ENCODE data around the gene WHRN. TPM values are rescaled to one million over a fixed set of nuclear protein-coding genes. Genes with fewer than 3 reads are reported as not detected.

WHRN gene
- total RNA-seq, 4 donors from 2014 or later = 5.4 to 23.6 (median 8.5) TPM

DNA sequence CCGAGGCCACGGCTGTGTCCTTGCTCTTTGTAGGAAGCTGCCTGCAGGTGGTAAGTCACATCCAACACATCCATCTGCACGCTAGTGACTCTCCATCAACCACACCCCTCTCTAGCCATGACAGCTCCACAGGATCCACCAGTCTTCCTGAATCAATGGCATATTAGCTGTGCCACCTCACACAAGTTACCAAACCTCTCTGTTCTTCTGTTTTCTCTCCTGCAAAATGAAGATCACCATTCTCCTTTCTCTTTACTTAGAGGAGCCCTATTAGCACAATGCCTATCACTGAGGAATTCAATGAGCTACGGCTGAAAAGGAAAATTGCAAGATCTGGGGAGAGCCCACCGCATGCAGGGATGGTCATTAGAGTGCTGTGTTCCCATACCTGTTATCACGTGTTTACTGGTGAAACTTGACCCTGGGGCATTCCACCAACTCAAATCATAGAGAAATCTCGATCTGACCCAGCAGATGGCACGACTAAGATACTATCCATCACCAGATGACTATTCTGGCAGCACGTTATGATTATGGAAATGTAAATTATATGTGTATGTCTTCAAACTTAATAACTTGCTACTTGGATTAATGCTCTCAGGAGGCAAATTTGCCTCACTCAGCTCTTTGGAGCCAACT lies 20.9 kb downstream of the WHRN start:
- H3K27ac ChIP-seq = no peak overlapping the region
- in situ Hi-C loops (cut with MboI; ENCODE audit: low pct_ligation_motif_present in 1 of 4, low pct_unique_long_range_greater_than_20kb in 1 of 4, low sequenced_read_pairs in 3 of 4) = loop anchor here in 2 of 4 donors (10.0 to 25.0 kb wide), 2 partner anchors 170 to 178 kb away; partner anchors contain the start of gene TEX53 (in 2 of the 2)

DNA sequence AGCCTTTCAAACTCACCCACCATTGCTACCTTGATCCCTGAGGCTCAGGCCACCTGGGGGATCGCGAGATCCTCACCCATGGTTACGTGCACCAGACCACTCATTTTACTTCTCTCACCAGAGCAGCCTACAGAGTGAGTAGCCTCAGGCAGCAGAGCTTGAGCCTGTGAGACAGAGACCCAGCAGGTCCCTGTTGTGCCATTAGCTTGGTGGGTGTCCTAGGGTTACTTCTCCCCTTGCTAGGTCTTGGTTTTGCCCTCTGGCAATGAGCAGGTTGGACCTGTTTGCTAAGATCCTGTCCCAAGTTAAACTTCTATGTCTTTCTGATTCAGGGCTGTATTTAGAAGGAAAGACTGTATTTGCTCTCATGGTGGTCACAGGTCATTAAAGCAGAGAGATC lies 21.8 kb downstream of the WHRN start:
- peaks cover 0 to 3% (median 0%) of the 10 kb centered on the region in 4 donors for H3K4me1 ChIP-seq
- in situ Hi-C loops (cut with MboI; ENCODE audit: low pct_ligation_motif_present in 1 of 4, low pct_unique_long_range_greater_than_20kb in 1 of 4, low sequenced_read_pairs in 3 of 4) = loop anchor here in 2 of 4 donors (10.0 to 25.0 kb wide), 2 partner anchors 171 to 179 kb away; partner anchors contain the start of gene TEX53 (in 2 of the 2)
- no peak for DNase-seq
- no peaks in the 10 kb centered on the region for H3K36me3 ChIP-seq
- WGBS, 2 donors (ENCODE audit: low coverage in 1 of 2) = 94% methylated on average over 3 of the region's 3 CpGs; no CpG with 5 or more reads in 1 of the 2 donors
- intact Hi-C loops (cut with DNase I; ENCODE audit: low total_unique reads) = loop anchor here (10.0 kb wide), 2 partner anchors 79 to 171 kb away; partner anchors contain the start of gene TEX53
- no peaks in the 10 kb centered on the region for H3K9me3 ChIP-seq
- H3K27me3 ChIP-seq = no peaks in the 10 kb centered on the region
- no peak overlapping the region for H3K27ac ChIP-seq
- H3K4me3 ChIP-seq = no peak overlapping the region
- TF ChIP-seq POLR2A (IDR thresholded peaks at IDR 0.05) (no peak), EP300 (IDR thresholded peaks at IDR 0.05; ENCODE audit: low read depth) (no peak), POLR2AphosphoS5 (IDR thresholded peaks at IDR 0.05) (no peak)
- TF ChIP-seq, protein P1, sequence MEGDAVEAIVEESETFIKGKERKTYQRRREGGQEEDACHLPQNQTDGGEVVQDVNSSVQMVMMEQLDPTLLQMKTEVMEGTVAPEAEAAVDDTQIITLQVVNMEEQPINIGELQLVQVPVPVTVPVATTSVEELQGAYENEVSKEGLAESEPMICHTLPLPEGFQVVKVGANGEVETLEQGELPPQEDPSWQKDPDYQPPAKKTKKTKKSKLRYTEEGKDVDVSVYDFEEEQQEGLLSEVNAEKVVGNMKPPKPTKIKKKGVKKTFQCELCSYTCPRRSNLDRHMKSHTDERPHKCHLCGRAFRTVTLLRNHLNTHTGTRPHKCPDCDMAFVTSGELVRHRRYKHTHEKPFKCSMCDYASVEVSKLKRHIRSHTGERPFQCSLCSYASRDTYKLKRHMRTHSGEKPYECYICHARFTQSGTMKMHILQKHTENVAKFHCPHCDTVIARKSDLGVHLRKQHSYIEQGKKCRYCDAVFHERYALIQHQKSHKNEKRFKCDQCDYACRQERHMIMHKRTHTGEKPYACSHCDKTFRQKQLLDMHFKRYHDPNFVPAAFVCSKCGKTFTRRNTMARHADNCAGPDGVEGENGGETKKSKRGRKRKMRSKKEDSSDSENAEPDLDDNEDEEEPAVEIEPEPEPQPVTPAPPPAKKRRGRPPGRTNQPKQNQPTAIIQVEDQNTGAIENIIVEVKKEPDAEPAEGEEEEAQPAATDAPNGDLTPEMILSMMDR (IDR thresholded peaks at IDR 0.05) = no peak

More for the DNA sequence above, 20.9 kb downstream of the WHRN start:
- no peaks in the 10 kb centered on the region for H3K27me3 ChIP-seq
- H3K4me1 ChIP-seq = peaks cover 0 to 3% (median 0%) of the 10 kb centered on the region in 4 donors
- intact Hi-C loops (cut with DNase I; ENCODE audit: low total_unique reads) = loop anchor here (10.0 kb wide), 2 partner anchors 80 to 170 kb away; partner anchors contain the start of gene TEX53
- 60 to 79% methylated on average over 1 to 9 of the region's 9 CpGs for WGBS, 2 donors (ENCODE audit: low coverage in 1 of 2)
- no peak overlapping the region for H3K4me3 ChIP-seq
- no peak for DNase-seq
- no peaks in the 10 kb centered on the region for H3K36me3 ChIP-seq
- TF ChIP-seq EP300 (IDR thresholded peaks at IDR 0.05; ENCODE audit: low read depth) (no peak), POLR2A (IDR thresholded peaks at IDR 0.05) (no peak), POLR2AphosphoS5 (IDR thresholded peaks at IDR 0.05) (no peak)
- TF ChIP-seq, protein P1 (IDR thresholded peaks at IDR 0.05) = no peak
- H3K9me3 ChIP-seq = no peaks in the 10 kb centered on the region

DNA sequence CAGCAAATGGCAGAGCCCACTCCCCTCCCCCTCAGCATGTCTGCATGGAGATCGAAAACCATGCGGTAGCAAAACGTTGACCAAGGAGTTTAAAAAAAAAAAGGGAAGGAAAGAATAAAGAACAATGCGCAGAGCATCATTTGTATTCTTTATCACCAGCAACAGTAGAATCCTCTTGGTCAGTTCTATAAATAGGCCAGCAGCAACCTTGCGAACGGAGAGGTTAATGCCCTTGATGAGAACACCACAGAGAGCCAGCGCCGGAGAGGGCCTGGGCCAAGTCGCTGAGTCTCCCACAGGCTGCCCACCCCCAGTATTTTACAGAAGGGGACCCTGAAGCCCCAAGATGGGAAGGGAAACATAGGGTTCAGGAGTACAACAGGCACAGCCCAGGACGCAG lies 22.7 kb downstream of the WHRN start:
- Histone ChIP-seq H3K36me3 (no peaks in the 10 kb centered on the region), H3K4me1 (no peaks in the 10 kb centered on the region), H3K27ac (no peak overlapping the region), H3K4me3 (no peak overlapping the region), H3K27me3 (no peaks in the 10 kb centered on the region), H3K9me3 (no peaks in the 10 kb centered on the region)
- DNase-seq = no peak
- in situ Hi-C loops (cut with MboI; ENCODE audit: low pct_ligation_motif_present in 1 of 4, low pct_unique_long_range_greater_than_20kb in 1 of 4, low sequenced_read_pairs in 3 of 4) (loop anchor here in 2 of 4 donors (10.0 to 25.0 kb wide), 2 partner anchors 172 to 180 kb away; partner anchors contain the start of gene TEX53 (in 2 of the 2)), intact Hi-C loops (cut with DNase I; ENCODE audit: low total_unique reads) (loop anchor here (10.0 kb wide), 2 partner anchors 78 to 172 kb away; partner anchors contain the start of gene TEX53)
- TF ChIP-seq POLR2A (IDR thresholded peaks at IDR 0.05) (no peak), EP300 (IDR thresholded peaks at IDR 0.05; ENCODE audit: low read depth) (no peak), POLR2AphosphoS5 (IDR thresholded peaks at IDR 0.05) (no peak)
- TF ChIP-seq, protein P1 (IDR thresholded peaks at IDR 0.05) = no peak
- 67 to 68% methylated on average over 6 to 10 of the region's 10 CpGs for WGBS, 2 donors (ENCODE audit: low coverage in 1 of 2)

DNA sequence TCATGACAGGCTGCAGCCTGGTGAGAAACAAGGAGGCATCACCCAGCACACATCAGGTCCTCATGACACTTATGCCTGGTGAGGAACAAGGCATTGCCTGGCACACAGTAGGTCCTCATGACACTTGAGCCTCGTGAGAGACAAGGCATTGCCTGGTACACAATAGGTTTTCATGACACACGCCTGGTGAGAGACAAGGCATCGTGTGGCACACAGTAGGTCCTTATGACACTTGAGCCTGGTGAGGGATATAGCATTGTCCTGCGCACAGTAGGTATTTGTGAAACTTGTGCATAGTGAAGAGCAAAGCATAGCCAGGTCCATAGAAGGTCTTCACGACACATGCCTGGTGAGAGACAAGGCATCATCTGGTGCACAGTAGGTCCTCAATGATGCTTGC lies 23.5 kb downstream of the WHRN start:
- in situ Hi-C loops (cut with MboI; ENCODE audit: low pct_ligation_motif_present in 1 of 4, low pct_unique_long_range_greater_than_20kb in 1 of 4, low sequenced_read_pairs in 3 of 4) (loop anchor here in 2 of 4 donors (10.0 to 25.0 kb wide), 2 partner anchors 173 to 181 kb away; partner anchors contain the start of gene TEX53 (in 2 of the 2)), intact Hi-C loops (cut with DNase I; ENCODE audit: low total_unique reads) (loop anchor here (10.0 kb wide), 2 partner anchors 77 to 173 kb away; partner anchors contain the start of gene TEX53)
- Histone ChIP-seq H3K4me1 (no peaks in the 10 kb centered on the region), H3K27ac (no peak overlapping the region), H3K9me3 (no peaks in the 10 kb centered on the region), H3K36me3 (no peaks in the 10 kb centered on the region), H3K27me3 (no peaks in the 10 kb centered on the region), H3K4me3 (no peak overlapping the region)
- 89 to 100% methylated on average over 2 to 5 of the region's 5 CpGs for WGBS, 2 donors (ENCODE audit: low coverage in 1 of 2)
- no peak for TF ChIP-seq POLR2A (IDR thresholded peaks at IDR 0.05)
- no peak for TF ChIP-seq POLR2AphosphoS5 (IDR thresholded peaks at IDR 0.05)
- no peak for TF ChIP-seq EP300 (IDR thresholded peaks at IDR 0.05; ENCODE audit: low read depth)
- TF ChIP-seq, protein P1 (IDR thresholded peaks at IDR 0.05) = no peak
- no peak for DNase-seq

Measured in transverse colon (tissue), 4 donors.